H9 (cell line): ENCODE measurements around the gene DHRS7B. TPM values are rescaled to one million over a fixed set of nuclear protein-coding genes. Genes with fewer than 3 reads are reported as not detected.
A peak's percentile ranks its signal among the peaks of the same experiment; 100 is the strongest.

Experiments used
- DNase-seq: peaks from one replicate; pipeline ENCODE4 v3.0.0-alpha.2; 2017
- H2AFZ ChIP-seq: one replicate; pipeline ENCODE4 v1.6.1; 2013; ENCODE audit warnings: mild to moderate bottlenecking, low read length, control low read depth, moderate library complexity
- H2AK5ac ChIP-seq: 2 replicates; pipeline ENCODE4 v1.6.1; 2013; ENCODE audit warnings: low read length, control low read depth, mixed read lengths; ENCODE audit not compliant: insufficient read length
- H2BK120ac ChIP-seq: one replicate; pipeline ENCODE4 v1.6.1; 2013; ENCODE audit warnings: low read depth, mild to moderate bottlenecking, low read length, control low read depth, inconsistent platforms; ENCODE audit not compliant: poor library complexity, severe bottlenecking
- H2BK12ac ChIP-seq: 2 replicates; pipeline ENCODE4 v1.6.1; 2013; ENCODE audit warnings: low read length, control low read depth, mixed read lengths, low read depth; ENCODE audit not compliant: insufficient read length
- H2BK15ac ChIP-seq: 2 replicates; pipeline ENCODE4 v1.6.1; 2013; ENCODE audit warnings: low read depth, low read length, control low read depth
- H2BK20ac ChIP-seq: one replicate; pipeline ENCODE4 v1.6.1; 2013; ENCODE audit warnings: low read depth, mild to moderate bottlenecking, low read length, control low read depth, inconsistent platforms; ENCODE audit not compliant: poor library complexity, severe bottlenecking
- H2BK5ac ChIP-seq: 2 replicates; pipeline ENCODE4 v1.6.1; 2013; ENCODE audit warnings: low read length, control low read depth, mixed read lengths; ENCODE audit not compliant: insufficient read length
- H3K14ac ChIP-seq: 2 replicates; pipeline ENCODE4 v1.6.1; 2013; ENCODE audit warnings: low read length, control low read depth; ENCODE audit not compliant: insufficient read depth
- H3K18ac ChIP-seq: 2 replicates; pipeline ENCODE4 v1.6.1; 2013; ENCODE audit warnings: low read depth, mild to moderate bottlenecking, mixed read lengths, low read length, control low read depth; ENCODE audit not compliant: insufficient read length
- H3K23ac ChIP-seq: 2 replicates; pipeline ENCODE4 v1.6.1; 2013; ENCODE audit warnings: low read length, control low read depth, mixed read lengths, low read depth; ENCODE audit not compliant: insufficient read length
- H3K23me2 ChIP-seq: 2 replicates; pipeline ENCODE4 v1.6.1; 2013; ENCODE audit warnings: low read depth, mild to moderate bottlenecking, mixed read lengths, low read length, control low read depth; ENCODE audit not compliant: insufficient read length, poor library complexity, severe bottlenecking
- H3K27ac ChIP-seq: 2 replicates; pipeline ENCODE4 v1.5.1; 2013; ENCODE audit warnings: low read length, control low read depth, mixed read lengths, low read depth; ENCODE audit not compliant: insufficient read length
- H3K27me3 ChIP-seq: 2 replicates; pipeline ENCODE4 v1.6.1; 2013; ENCODE audit warnings: low read length, control low read depth, inconsistent platforms; ENCODE audit not compliant: insufficient read depth
- H3K4ac ChIP-seq: 2 replicates; pipeline ENCODE4 v1.6.1; 2013; ENCODE audit warnings: low read depth, mild to moderate bottlenecking, control low read depth, inconsistent platforms, low read length, moderate library complexity
- H3K4me1 ChIP-seq: 2 replicates; pipeline ENCODE4 v1.6.1; 2013; ENCODE audit warnings: low read length, control low read depth, inconsistent platforms; ENCODE audit not compliant: insufficient read depth
- H3K4me2 ChIP-seq: 2 replicates; pipeline ENCODE4 v1.6.1; 2013; ENCODE audit warnings: low read length, control low read depth, mixed read lengths; ENCODE audit not compliant: insufficient read length, insufficient read depth
- H3K56ac ChIP-seq: 2 replicates; pipeline ENCODE4 v1.6.1; 2013; ENCODE audit warnings: low read depth, mild to moderate bottlenecking, mixed read lengths, low read length, control low read depth; ENCODE audit not compliant: insufficient read length
- H3K79me1 ChIP-seq: 2 replicates; pipeline ENCODE4 v1.6.1; 2013; ENCODE audit warnings: low read depth, mild to moderate bottlenecking, moderate library complexity, low read length, control low read depth, inconsistent platforms; ENCODE audit not compliant: insufficient read depth, poor library complexity, severe bottlenecking
- H3K79me2 ChIP-seq: 2 replicates; pipeline ENCODE4 v1.6.1; 2013; ENCODE audit warnings: low read length, control low read depth, inconsistent platforms; ENCODE audit not compliant: insufficient read depth
- H3K9ac ChIP-seq: 2 replicates; pipeline ENCODE4 v1.6.1; 2013; ENCODE audit warnings: low read length, control low read depth, mixed read lengths; ENCODE audit not compliant: insufficient read length; ENCODE audit errors: extremely low read depth
- H3K9me3 ChIP-seq: one replicate; pipeline ENCODE4 v1.6.1; 2013; ENCODE audit warnings: low read depth, low read length, inconsistent platforms; ENCODE audit not compliant: control insufficient read depth
- H3T11ph ChIP-seq: one replicate; pipeline ENCODE4 v1.6.1; 2013; ENCODE audit warnings: mild to moderate bottlenecking, low read length, control low read depth, inconsistent platforms
- H4K20me1 ChIP-seq: one replicate; pipeline ENCODE4 v1.6.1; 2013; ENCODE audit not compliant: control insufficient read depth, insufficient read length, insufficient read depth
- H4K5ac ChIP-seq: 2 replicates; pipeline ENCODE4 v1.6.1; 2013; ENCODE audit warnings: low read depth, mild to moderate bottlenecking, mixed read lengths, low read length, control low read depth; ENCODE audit not compliant: insufficient read length
- H4K8ac ChIP-seq: replicated peaks from 2 replicates; pipeline ENCODE4 v1.6.1; 2013; ENCODE audit warnings: low read length, control low read depth, mixed read lengths, low read depth; ENCODE audit not compliant: insufficient read length
- H4K91ac ChIP-seq: 2 replicates; pipeline ENCODE4 v1.6.1; 2013; ENCODE audit warnings: low read depth, mild to moderate bottlenecking, moderate library complexity, mixed read lengths, low read length, control low read depth; ENCODE audit not compliant: insufficient read length
- H3K27ac Mint-ChIP-seq, 3 experiments: 2 replicates in 2 of 3; 3 replicates in 1 of 3; pipeline ENCODE4 v1.8.0; 2020 to 2021; ENCODE audit warnings: mixed read lengths in 3 of 3, mild to moderate bottlenecking in 1 of 3, moderate library complexity in 1 of 3
- H3K27me3 Mint-ChIP-seq: 2 replicates; pipeline ENCODE4 v1.8.0; 2021; ENCODE audit warnings: low read depth, mild to moderate bottlenecking, moderate library complexity, mixed read lengths
- H3K36me3 Mint-ChIP-seq, 3 experiments: 2 replicates in 2 of 3; 3 replicates in 1 of 3; pipeline ENCODE4 v1.8.0; 2020 to 2021; ENCODE audit warnings: low read depth in 3 of 3, mixed read lengths in 3 of 3; ENCODE audit not compliant: insufficient read depth in 1 of 3
- H3K4me1 Mint-ChIP-seq, 2 experiments: 2 replicates each; pipeline ENCODE4 v1.8.0; 2020; ENCODE audit warnings: mixed read lengths in 2 of 2
- H3K4me3 Mint-ChIP-seq, 2 experiments: 2 replicates in 1 of 2; 3 replicates in 1 of 2; pipeline ENCODE4 v1.8.0; 2020 to 2021; ENCODE audit warnings: mild to moderate bottlenecking in 2 of 2, mixed read lengths in 2 of 2, moderate library complexity in 1 of 2
- H3K9me3 Mint-ChIP-seq, 2 experiments: 2 replicates in 1 of 2; 3 replicates in 1 of 2; pipeline ENCODE4 v1.8.0; 2020; ENCODE audit warnings: mild to moderate bottlenecking in 2 of 2, mixed read lengths in 2 of 2, moderate library complexity in 1 of 2
- WGBS: extraction: QIAGEN DNeasy Blood & Tissue Kit; methylation state at CpG from one replicate; pipeline ENCODE4 v1.1.7; 2013; ENCODE audit warnings: missing lambda C conversion rate, low lambda C conversion rate, mixed read lengths; ENCODE audit not compliant: insufficient read length; ENCODE audit errors: extremely low coverage; 5-methylcytosine and 5-hydroxymethylcytosine counted together
- total RNA-seq: library from RNA; stranded (reverse); gene quantifications from 2 replicates; pipeline ENCODE4 v1.2.1, GENCODE V29; 2021
- TF ChIP-seq, protein P1 (sequence below): fragments of 200-600 bp; sonication (generic); conservative IDR thresholded peaks from 3 replicates; pipeline ENCODE4 v1.8.0; 2021; ENCODE audit warnings: antibody characterized with exemption, mild to moderate bottlenecking

The DHRS7B gene
- total RNA-seq, 1 experiment from 2014 or later = 20.3 TPM

GRCh38 chr17:21214015-21214776, 87.4 kb downstream of the DHRS7B start, which contains the start of gene TMEM11:
Gene TMEM11 (minus strand): TSS chr17:21214161. CDS start chr17:21214152, 9 bp downstream.
- WGBS = no CpG with 5 or more reads among the region's 76 CpGs
- Histone ChIP-seq H2AFZ (no peak within 1 kb of the TSS), H4K5ac (no peak within 1 kb of the TSS), H2BK20ac (no peak within 1 kb of the TSS), H3K4me1 (peaks cover 2% of the 10 kb centered on the region; the same call in 1 of the 2 replicates), H2AK5ac (no peak within 1 kb of the TSS), H3K4ac (no peak within 1 kb of the TSS), H2BK5ac (peak within 1 kb of the TSS; percentile 43), H3K18ac (peak within 1 kb of the TSS; percentile 96), H3K79me1 (peaks cover 4% of the 10 kb centered on the region), H2BK15ac (no peak within 1 kb of the TSS), H3K23me2 (peaks cover 17% of the 10 kb centered on the region), H3K27ac (peak within 1 kb of the TSS; percentile 49), H3K9me3 (no peaks in the 10 kb centered on the region), H3K4me2 (peak within 1 kb of the TSS; percentile 97), H3K79me2 (peaks cover 43% of the 10 kb centered on the region), H4K91ac (no peak within 1 kb of the TSS), H2BK12ac (no peak within 1 kb of the TSS), H3K56ac (no peak within 1 kb of the TSS), H2BK120ac (peak within 1 kb of the TSS; percentile 80), H4K8ac (no peak within 1 kb of the TSS), H3K23ac (no peak within 1 kb of the TSS), H3K27me3 (no peaks in the 10 kb centered on the region), H3K9ac (peak within 1 kb of the TSS; percentile 95), H3T11ph (no peak within 1 kb of the TSS), H4K20me1 (peaks cover 3% of the 10 kb centered on the region), H3K14ac (peak within 1 kb of the TSS; percentile 95)
- Mint-ChIP-seq H3K4me3 (peak within 1 kb of the TSS; percentile 93 to 97), H3K27me3 (no peaks in the 10 kb centered on the region; the same call in 1 of the 2 replicates), H3K36me3 (peaks cover 6 to 19% (median 6%) of the 10 kb centered on the region in 3 experiments; a peak in 5 of 7 replicates), H3K4me1 (peaks cover 46 to 48% of the 10 kb centered on the region in 2 experiments), H3K9me3 (no peaks in the 10 kb centered on the region), H3K27ac (peak within 1 kb of the TSS; percentile 99)
- peak; percentile 98 for DNase-seq
- TF ChIP-seq, protein P1, sequence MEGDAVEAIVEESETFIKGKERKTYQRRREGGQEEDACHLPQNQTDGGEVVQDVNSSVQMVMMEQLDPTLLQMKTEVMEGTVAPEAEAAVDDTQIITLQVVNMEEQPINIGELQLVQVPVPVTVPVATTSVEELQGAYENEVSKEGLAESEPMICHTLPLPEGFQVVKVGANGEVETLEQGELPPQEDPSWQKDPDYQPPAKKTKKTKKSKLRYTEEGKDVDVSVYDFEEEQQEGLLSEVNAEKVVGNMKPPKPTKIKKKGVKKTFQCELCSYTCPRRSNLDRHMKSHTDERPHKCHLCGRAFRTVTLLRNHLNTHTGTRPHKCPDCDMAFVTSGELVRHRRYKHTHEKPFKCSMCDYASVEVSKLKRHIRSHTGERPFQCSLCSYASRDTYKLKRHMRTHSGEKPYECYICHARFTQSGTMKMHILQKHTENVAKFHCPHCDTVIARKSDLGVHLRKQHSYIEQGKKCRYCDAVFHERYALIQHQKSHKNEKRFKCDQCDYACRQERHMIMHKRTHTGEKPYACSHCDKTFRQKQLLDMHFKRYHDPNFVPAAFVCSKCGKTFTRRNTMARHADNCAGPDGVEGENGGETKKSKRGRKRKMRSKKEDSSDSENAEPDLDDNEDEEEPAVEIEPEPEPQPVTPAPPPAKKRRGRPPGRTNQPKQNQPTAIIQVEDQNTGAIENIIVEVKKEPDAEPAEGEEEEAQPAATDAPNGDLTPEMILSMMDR = no peak
